Measurements from ENCODE around the gene CYP24A1.
A peak's percentile ranks its signal among the peaks of the same experiment; 100 is the strongest.

CYP24A1 gene

DNA sequence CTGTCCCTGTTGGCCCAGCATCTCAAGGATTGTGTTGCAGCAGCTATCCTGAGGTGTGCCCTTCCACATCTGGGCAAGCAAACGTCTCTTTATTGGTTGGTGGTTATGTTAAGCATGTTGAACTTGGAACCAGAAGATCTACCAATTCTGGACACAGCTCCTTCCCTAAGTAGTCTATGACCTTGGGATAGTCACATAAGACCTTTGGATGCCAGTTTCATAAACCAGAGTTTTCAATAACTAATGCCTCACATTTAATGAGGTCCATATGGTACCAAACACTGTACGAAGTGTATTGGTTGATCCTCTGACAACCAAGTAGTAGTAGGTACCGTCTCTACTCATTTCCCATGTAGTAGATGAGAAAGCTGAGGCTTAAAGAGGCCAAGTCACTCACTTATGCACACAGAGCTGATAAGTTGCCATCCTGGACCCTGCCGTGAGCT, 3.7 kb downstream of the CYP24A1 start:
- Histone ChIP-seq H3K27ac (replicated peaks; ENCODE audit: low read length) (no peak overlapping the region), H2BK120ac (ENCODE audit: low read depth, low read length) (no peak overlapping the region), H3K27me3 (ENCODE audit: control insufficient read depth in 3 of 3, insufficient read depth in 3 of 3, low read depth in 1 of 3, low read length in 3 of 3) (peaks cover 19 to 91% (median 45%) of the 10 kb centered on the region in 3 experiments), H3K79me1 (ENCODE audit: low read depth, low read length) (no peaks in the 10 kb centered on the region), H2BK5ac (ENCODE audit: low read length) (no peak overlapping the region), H4K91ac (ENCODE audit: low read depth, low read length, poor library complexity) (no peak overlapping the region), H2AFZ (ENCODE audit: low read length) (no peak overlapping the region), H3K4me2 (ENCODE audit: insufficient read depth, low read length, poor library complexity, severe bottlenecking) (no peak overlapping the region), H3K18ac (ENCODE audit: low read length) (no peak overlapping the region), H3K36me3 (replicated peaks in 1 of 2; ENCODE audit: control insufficient read depth in 2 of 2, insufficient read depth in 2 of 2, low read length in 2 of 2) (no peaks in the 10 kb centered on the region), H2AK5ac (ENCODE audit: low read depth, low read length) (no peak overlapping the region), H4K8ac (ENCODE audit: low read depth, low read length) (no peak overlapping the region), H3K4me1 (ENCODE audit: control insufficient read depth in 2 of 2, insufficient read depth in 1 of 2, low read depth in 1 of 2, low read length in 2 of 2) (peaks cover 11 to 14% of the 10 kb centered on the region in 2 donors), H3K9ac (ENCODE audit: low read depth, low read length, poor library complexity) (no peak overlapping the region), H2BK15ac (ENCODE audit: low read length) (no peak overlapping the region), H3K4ac (ENCODE audit: low read length) (no peak overlapping the region), H3K14ac (ENCODE audit: low read length) (no peak overlapping the region), H3K23ac (ENCODE audit: low read depth, low read length, poor library complexity) (no peak overlapping the region), H3K4me3 (ENCODE audit: low read length in 2 of 2) (no peak overlapping the region), H3K9me3 (replicated peaks in 1 of 2; ENCODE audit: control insufficient read depth in 2 of 2, insufficient read depth in 1 of 2, low read depth in 1 of 2, low read length in 2 of 2) (no peaks in the 10 kb centered on the region), H2BK12ac (ENCODE audit: low read length) (no peak overlapping the region)
- DNase-seq (ENCODE audit: low spot score), result no peak
- WGBS, 2 donors (ENCODE audit: extremely low coverage in 2 of 2, insufficient read length in 2 of 2, insufficient replicate concordance in 1 of 2), result no CpG with 5 or more reads among the region's 4 CpGs

DNA sequence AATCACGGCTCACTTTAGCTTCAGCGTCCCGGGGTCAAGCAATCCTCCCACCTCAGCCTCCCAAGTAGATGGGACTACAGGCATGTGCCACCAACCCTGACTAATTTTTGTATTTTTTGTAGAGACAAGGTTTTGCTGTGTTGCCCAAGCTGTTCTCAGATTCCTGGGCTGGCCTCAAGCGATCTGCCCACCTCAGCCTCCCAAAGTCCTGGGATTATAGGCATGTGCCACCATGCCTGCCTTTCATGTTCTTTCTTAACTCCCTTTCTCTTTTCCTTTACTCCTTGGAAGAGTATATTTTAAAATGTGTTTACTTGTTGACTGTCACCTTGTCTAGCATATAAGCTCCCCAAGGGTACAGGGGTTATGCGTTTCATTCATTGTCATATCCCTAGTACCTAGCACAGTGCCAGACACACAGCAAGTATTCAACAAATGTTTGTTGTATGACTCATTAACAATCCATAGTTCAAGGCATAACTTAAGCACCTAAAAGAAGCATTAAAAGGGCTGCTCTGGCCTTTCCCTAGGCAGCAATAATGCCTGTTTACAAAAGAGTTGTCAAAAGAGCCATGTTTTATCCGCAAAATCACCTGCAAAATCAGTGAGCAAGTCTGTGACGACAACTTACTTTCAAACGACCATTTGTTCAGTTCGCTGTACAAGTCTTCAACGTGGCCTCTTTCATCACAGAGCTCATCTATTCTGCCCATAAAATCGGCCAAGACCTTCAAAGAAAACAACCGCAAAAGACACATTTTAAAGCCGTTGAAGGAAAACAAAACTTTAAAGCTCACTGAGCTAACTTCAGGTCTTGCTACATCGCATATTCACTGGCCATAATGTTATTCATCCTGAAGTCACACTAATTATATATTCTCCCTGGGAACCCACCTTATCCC, 4.6 kb downstream of the CYP24A1 start:
- WGBS, 2 donors (ENCODE audit: extremely low coverage in 2 of 2, insufficient read length in 2 of 2, insufficient replicate concordance in 1 of 2), result no CpG with 5 or more reads among the region's 14 CpGs
- H3K79me1 ChIP-seq (ENCODE audit: low read depth, low read length), result no peaks in the 10 kb centered on the region
- H3K27me3 ChIP-seq (ENCODE audit: control insufficient read depth in 3 of 3, insufficient read depth in 3 of 3, low read depth in 1 of 3, low read length in 3 of 3), result peaks cover 15 to 83% (median 37%) of the 10 kb centered on the region in 3 experiments

DNA sequence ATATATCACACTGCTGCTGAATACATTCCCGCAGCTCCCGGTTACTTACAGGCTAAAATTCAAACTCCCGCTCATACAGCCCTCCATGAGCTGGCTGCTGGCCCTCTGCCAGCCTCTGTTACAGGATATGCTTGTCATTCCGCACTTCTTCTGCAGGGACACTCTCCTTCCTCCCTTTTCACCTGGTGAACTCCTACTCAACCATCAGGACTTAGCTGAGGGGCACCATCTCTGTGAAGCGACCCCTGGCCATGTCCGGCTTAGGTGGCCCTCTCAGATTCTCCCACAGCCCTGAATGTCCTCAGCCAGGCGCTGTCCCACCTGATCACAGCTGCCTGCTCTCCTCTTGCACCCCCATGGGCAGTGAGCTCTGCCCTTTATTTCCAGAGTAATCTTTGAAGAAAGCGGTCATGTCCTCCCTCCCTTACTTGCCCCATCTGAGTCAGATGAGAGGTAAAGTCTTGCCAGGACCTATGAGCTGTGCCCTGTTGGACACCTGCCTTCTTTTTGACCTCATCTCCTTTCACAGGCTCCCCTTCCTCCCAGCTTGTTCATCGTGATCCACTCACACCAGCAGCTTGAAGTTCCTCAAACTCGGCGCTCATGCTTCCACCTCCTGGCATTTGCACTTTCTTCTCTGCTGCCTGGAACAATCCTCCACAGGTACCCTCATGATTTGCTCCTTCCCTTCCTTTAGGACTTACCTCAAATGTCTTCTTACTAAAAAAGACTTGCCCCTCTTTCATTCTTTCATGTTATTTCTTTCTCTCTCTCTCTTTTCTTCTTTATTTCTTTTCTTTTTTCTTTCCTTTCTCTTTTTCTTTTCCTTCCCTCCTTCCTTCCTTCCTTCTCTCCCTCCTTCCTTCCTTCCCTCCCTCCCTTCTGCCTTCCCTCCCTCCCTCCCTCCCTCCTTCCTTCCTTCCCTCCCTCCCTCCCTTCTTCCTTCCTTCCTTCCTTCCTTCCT, 5.6 kb downstream of the CYP24A1 start:
- no peak overlapping the region for H3K9ac ChIP-seq (ENCODE audit: low read depth, low read length, poor library complexity)
- H3K23ac ChIP-seq (ENCODE audit: low read depth, low read length, poor library complexity), result no peak overlapping the region
- H3K9me3 ChIP-seq (replicated peaks in 1 of 2; ENCODE audit: control insufficient read depth in 2 of 2, insufficient read depth in 1 of 2, low read depth in 1 of 2, low read length in 2 of 2), result no peaks in the 10 kb centered on the region
- H3K4me2 ChIP-seq (ENCODE audit: insufficient read depth, low read length, poor library complexity, severe bottlenecking), result no peak overlapping the region
- DNase-seq (ENCODE audit: low spot score), result no peak
- H2AFZ ChIP-seq (ENCODE audit: low read length), result no peak overlapping the region
- H3K79me1 ChIP-seq (ENCODE audit: low read depth, low read length), result no peaks in the 10 kb centered on the region
- no peak overlapping the region for H3K4ac ChIP-seq (ENCODE audit: low read length)
- no peak overlapping the region for H3K14ac ChIP-seq (ENCODE audit: low read length)
- no peak overlapping the region for H2BK5ac ChIP-seq (ENCODE audit: low read length)
- H3K27me3 ChIP-seq (ENCODE audit: control insufficient read depth in 3 of 3, insufficient read depth in 3 of 3, low read depth in 1 of 3, low read length in 3 of 3), result peaks cover 7 to 73% (median 27%) of the 10 kb centered on the region in 3 experiments
- H2AK5ac ChIP-seq (ENCODE audit: low read depth, low read length), result no peak overlapping the region
- no CpG with 5 or more reads among the region's 11 CpGs for WGBS, 2 donors (ENCODE audit: extremely low coverage in 2 of 2, insufficient read length in 2 of 2, insufficient replicate concordance in 1 of 2)
- peaks cover 4 to 6% of the 10 kb centered on the region in 2 donors for H3K4me1 ChIP-seq (ENCODE audit: control insufficient read depth in 2 of 2, insufficient read depth in 1 of 2, low read depth in 1 of 2, low read length in 2 of 2)
- no peak overlapping the region for H2BK12ac ChIP-seq (ENCODE audit: low read length)
- no peak overlapping the region for H3K27ac ChIP-seq (replicated peaks; ENCODE audit: low read length)
- peak overlapping the region; percentile 16 for H3K18ac ChIP-seq (ENCODE audit: low read length)
- no peak overlapping the region for H4K8ac ChIP-seq (ENCODE audit: low read depth, low read length)
- no peak overlapping the region for H3K4me3 ChIP-seq (ENCODE audit: low read length in 2 of 2)
- H2BK15ac ChIP-seq (ENCODE audit: low read length), result no peak overlapping the region
- no peaks in the 10 kb centered on the region for H3K36me3 ChIP-seq (replicated peaks in 1 of 2; ENCODE audit: control insufficient read depth in 2 of 2, insufficient read depth in 2 of 2, low read length in 2 of 2)
- H4K91ac ChIP-seq (ENCODE audit: low read depth, low read length, poor library complexity), result no peak overlapping the region
- no peak overlapping the region for H2BK120ac ChIP-seq (ENCODE audit: low read depth, low read length)

More for the DNA sequence above, 4.6 kb downstream of the CYP24A1 start:
- Histone ChIP-seq H3K4me2 (ENCODE audit: insufficient read depth, low read length, poor library complexity, severe bottlenecking) (no peak overlapping the region), H2AFZ (ENCODE audit: low read length) (no peak overlapping the region), H4K91ac (ENCODE audit: low read depth, low read length, poor library complexity) (no peak overlapping the region), H2BK5ac (ENCODE audit: low read length) (no peak overlapping the region), H3K4ac (ENCODE audit: low read length) (no peak overlapping the region), H3K27ac (replicated peaks; ENCODE audit: low read length) (no peak overlapping the region), H3K14ac (ENCODE audit: low read length) (no peak overlapping the region), H2BK15ac (ENCODE audit: low read length) (no peak overlapping the region), H3K9ac (ENCODE audit: low read depth, low read length, poor library complexity) (no peak overlapping the region), H3K18ac (ENCODE audit: low read length) (no peak overlapping the region), H3K4me3 (ENCODE audit: low read length in 2 of 2) (no peak overlapping the region), H2BK120ac (ENCODE audit: low read depth, low read length) (no peak overlapping the region), H2BK12ac (ENCODE audit: low read length) (no peak overlapping the region), H3K4me1 (ENCODE audit: control insufficient read depth in 2 of 2, insufficient read depth in 1 of 2, low read depth in 1 of 2, low read length in 2 of 2) (peaks cover 8 to 11% of the 10 kb centered on the region in 2 donors), H4K8ac (ENCODE audit: low read depth, low read length) (no peak overlapping the region), H3K9me3 (replicated peaks in 1 of 2; ENCODE audit: control insufficient read depth in 2 of 2, insufficient read depth in 1 of 2, low read depth in 1 of 2, low read length in 2 of 2) (no peaks in the 10 kb centered on the region), H2AK5ac (ENCODE audit: low read depth, low read length) (no peak overlapping the region), H3K36me3 (replicated peaks in 1 of 2; ENCODE audit: control insufficient read depth in 2 of 2, insufficient read depth in 2 of 2, low read length in 2 of 2) (no peaks in the 10 kb centered on the region), H3K23ac (ENCODE audit: low read depth, low read length, poor library complexity) (no peak overlapping the region)
- no peak for DNase-seq (ENCODE audit: low spot score)

Measured in neuronal stem cell (in vitro differentiated cells).